Neural progenitor cell (in vitro differentiated cells): Measurements from ENCODE around the gene NAT8L.

Source experiments
- EZH2 ChIP-seq: fragments of 200-600 bp; sonication (generic); IDR thresholded peaks from 2 replicates; pipeline ENCODE4 v1.6.1; 2017; ENCODE audit warnings: antibody characterized with exemption, mild to moderate bottlenecking, moderate library complexity
- EZH2phosphoT487 ChIP-seq: fragments of 200-600 bp; sonication (generic); IDR thresholded peaks from 2 replicates; pipeline ENCODE4 v1.6.1; 2017; ENCODE audit warnings: antibody characterized with exemption
- TF ChIP-seq, protein P1 (sequence below): fragments of 200-600 bp; sonication (generic); IDR thresholded peaks from 2 replicates; pipeline ENCODE4 v1.5.1; 2017; ENCODE audit warnings: antibody characterized with exemption, mild to moderate bottlenecking

GRCh38 chr4:2051086-2051485 is 8.0 kb upstream of the NAT8L start:
- TF ChIP-seq, protein P1, sequence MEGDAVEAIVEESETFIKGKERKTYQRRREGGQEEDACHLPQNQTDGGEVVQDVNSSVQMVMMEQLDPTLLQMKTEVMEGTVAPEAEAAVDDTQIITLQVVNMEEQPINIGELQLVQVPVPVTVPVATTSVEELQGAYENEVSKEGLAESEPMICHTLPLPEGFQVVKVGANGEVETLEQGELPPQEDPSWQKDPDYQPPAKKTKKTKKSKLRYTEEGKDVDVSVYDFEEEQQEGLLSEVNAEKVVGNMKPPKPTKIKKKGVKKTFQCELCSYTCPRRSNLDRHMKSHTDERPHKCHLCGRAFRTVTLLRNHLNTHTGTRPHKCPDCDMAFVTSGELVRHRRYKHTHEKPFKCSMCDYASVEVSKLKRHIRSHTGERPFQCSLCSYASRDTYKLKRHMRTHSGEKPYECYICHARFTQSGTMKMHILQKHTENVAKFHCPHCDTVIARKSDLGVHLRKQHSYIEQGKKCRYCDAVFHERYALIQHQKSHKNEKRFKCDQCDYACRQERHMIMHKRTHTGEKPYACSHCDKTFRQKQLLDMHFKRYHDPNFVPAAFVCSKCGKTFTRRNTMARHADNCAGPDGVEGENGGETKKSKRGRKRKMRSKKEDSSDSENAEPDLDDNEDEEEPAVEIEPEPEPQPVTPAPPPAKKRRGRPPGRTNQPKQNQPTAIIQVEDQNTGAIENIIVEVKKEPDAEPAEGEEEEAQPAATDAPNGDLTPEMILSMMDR, result no peak
- TF ChIP-seq EZH2 (no peak), EZH2phosphoT487 (no peak)
